ENCODE measurements around the gene FARS2. TPM values are rescaled to one million over a fixed set of nuclear protein-coding genes. Genes with fewer than 3 reads are reported as not detected.
A peak's percentile ranks its signal among the peaks of the same experiment; 100 is the strongest.

Gene FARS2
- total RNA-seq, 6 donors from 2014 or later = 16.4 to 34.6 (median 19.9) TPM

- DNase-seq (no peak), ATAC-seq (ENCODE audit: low FRiP score in 2 of 2) (no peak)
- H3K4me3 ChIP-seq = no peak overlapping the region
- peaks cover 0 to 4% (median 0%) of the 10 kb centered on the region in 4 donors for H3K36me3 ChIP-seq
- no peak overlapping the region for H3K27ac ChIP-seq
- H3K9me3 ChIP-seq = no peaks in the 10 kb centered on the region
- H3K27me3 ChIP-seq = no peaks in the 10 kb centered on the region
- 65 to 82% methylated on average over 1 of the region's 1 CpG for WGBS, 2 donors
- TF ChIP-seq, protein P1, sequence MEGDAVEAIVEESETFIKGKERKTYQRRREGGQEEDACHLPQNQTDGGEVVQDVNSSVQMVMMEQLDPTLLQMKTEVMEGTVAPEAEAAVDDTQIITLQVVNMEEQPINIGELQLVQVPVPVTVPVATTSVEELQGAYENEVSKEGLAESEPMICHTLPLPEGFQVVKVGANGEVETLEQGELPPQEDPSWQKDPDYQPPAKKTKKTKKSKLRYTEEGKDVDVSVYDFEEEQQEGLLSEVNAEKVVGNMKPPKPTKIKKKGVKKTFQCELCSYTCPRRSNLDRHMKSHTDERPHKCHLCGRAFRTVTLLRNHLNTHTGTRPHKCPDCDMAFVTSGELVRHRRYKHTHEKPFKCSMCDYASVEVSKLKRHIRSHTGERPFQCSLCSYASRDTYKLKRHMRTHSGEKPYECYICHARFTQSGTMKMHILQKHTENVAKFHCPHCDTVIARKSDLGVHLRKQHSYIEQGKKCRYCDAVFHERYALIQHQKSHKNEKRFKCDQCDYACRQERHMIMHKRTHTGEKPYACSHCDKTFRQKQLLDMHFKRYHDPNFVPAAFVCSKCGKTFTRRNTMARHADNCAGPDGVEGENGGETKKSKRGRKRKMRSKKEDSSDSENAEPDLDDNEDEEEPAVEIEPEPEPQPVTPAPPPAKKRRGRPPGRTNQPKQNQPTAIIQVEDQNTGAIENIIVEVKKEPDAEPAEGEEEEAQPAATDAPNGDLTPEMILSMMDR (IDR thresholded peaks at IDR 0.05) = no peak
- no peak for TF ChIP-seq POLR2A (IDR thresholded peaks at IDR 0.05)
- no peak for TF ChIP-seq POLR2AphosphoS5 (IDR thresholded peaks at IDR 0.05)
- TF ChIP-seq EP300 (IDR thresholded peaks at IDR 0.05) = no peak
- peaks cover 14 to 23% (median 17%) of the 10 kb centered on the region in 4 donors for H3K4me1 ChIP-seq
Measured at GRCh38 chr6:5292154-5292553, 30.8 kb downstream of the FARS2 start.

DNA sequence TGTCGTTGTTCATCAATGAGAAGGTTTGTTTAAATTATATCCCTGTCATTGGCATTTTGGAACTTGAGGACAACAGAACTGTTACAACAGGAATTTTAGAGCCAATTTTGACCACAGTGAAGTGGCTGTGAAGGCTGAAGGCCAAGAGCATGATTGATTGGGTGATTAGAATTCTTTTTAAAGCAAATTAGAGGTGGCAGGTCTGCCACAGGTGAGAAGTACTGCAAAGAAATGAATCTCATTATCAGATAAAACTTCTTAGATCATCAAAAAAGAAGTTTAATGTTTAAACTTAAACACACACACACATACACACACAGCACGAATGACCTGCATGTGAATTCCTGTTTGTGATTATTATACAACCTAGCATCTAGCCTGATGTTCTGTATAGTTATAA, 32.4 kb downstream of the FARS2 start:
- DNase-seq (no peak), ATAC-seq (ENCODE audit: low FRiP score in 2 of 2) (no peak)
- H3K4me1 ChIP-seq = peaks cover 5 to 13% (median 9%) of the 10 kb centered on the region in 4 donors
- no peak overlapping the region for H3K4me3 ChIP-seq
- 66 to 77% methylated on average over 2 of the region's 2 CpGs for WGBS, 2 donors
- H3K36me3 ChIP-seq = peaks cover 0 to 4% (median 0%) of the 10 kb centered on the region in 4 donors
- TF ChIP-seq, protein P1 (IDR thresholded peaks at IDR 0.05) = no peak
- no peak for TF ChIP-seq EP300 (IDR thresholded peaks at IDR 0.05)
- no peak for TF ChIP-seq POLR2A (IDR thresholded peaks at IDR 0.05)
- TF ChIP-seq POLR2AphosphoS5 (IDR thresholded peaks at IDR 0.05) = no peak
- H3K27me3 ChIP-seq = no peaks in the 10 kb centered on the region
- H3K27ac ChIP-seq = no peak overlapping the region
- no peaks in the 10 kb centered on the region for H3K9me3 ChIP-seq

DNA sequence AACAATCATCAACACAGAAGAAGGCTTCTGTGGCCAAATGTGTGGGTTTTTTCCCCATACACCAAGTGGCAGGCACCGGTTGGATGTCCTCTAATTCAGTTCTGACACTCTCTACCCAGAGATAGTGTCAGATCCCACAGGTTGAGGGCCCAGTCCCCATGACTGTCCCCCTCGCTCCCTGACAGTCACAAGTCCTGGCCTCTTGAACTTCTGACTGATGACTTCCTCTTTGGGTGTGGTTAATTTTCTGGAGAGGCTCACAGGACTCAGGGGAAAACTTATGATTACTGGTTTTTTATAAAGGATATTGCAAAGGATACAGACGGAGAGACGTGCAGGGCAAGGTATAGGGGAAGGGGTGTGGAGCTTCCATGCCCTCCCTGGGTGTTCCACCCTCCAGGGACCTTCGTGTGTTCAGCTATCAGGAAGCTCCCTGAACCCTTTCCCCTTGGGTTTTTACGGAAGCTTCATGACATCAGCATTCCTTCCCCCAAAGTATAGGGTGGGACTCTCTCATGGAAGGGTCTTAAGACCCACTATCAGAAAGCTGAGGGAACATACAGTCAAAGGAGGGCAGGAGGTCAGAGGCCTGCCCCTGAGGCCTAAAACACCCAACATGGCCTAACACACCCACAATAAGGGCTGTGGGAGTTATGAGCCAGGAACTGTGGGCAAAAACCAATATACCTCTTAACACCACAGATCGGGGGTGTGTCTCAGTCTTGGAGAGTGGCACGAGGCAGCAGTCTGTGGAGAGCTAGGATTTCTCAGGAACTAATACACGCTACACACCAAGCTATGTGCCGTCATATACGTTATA, 33.3 kb downstream of the FARS2 start:
- H3K27ac ChIP-seq = no peak overlapping the region
- no peak overlapping the region for H3K4me3 ChIP-seq
- DNase-seq (peak in 1 of 2 donors; percentile 24), ATAC-seq (ENCODE audit: low FRiP score in 2 of 2) (peak; percentile 46 to 64)
- 67 to 77% methylated on average over 11 of the region's 11 CpGs for WGBS, 2 donors
- no peaks in the 10 kb centered on the region for H3K27me3 ChIP-seq
- H3K36me3 ChIP-seq = peaks cover 0 to 4% (median 0%) of the 10 kb centered on the region in 4 donors
- no peak for TF ChIP-seq POLR2A (IDR thresholded peaks at IDR 0.05)
- no peak for TF ChIP-seq EP300 (IDR thresholded peaks at IDR 0.05)
- no peak for TF ChIP-seq POLR2AphosphoS5 (IDR thresholded peaks at IDR 0.05)
- TF ChIP-seq, protein P1 (IDR thresholded peaks at IDR 0.05) = no peak
- H3K9me3 ChIP-seq = no peaks in the 10 kb centered on the region
- H3K4me1 ChIP-seq = peaks cover 5 to 13% (median 9%) of the 10 kb centered on the region in 4 donors

DNA sequence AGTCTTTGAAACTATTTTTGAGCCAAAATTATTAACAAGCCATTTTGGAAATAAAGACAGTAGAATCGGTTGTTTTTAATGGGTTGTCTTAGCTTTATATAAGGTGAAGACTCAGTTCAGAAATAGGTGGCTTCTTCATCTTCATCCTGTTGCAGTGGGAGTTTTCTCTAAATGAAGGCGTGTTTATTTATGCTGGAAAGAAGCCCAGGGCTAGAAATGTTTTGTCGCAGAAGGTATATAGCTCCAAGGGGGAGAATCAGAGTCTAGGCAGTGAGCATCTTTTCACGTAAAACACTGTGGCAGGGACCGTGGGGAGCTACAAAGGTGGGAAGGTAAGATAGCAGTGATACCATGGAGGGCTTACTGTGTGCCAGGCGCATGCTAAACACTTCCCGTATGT, 34.3 kb downstream of the FARS2 start:
- H3K27ac ChIP-seq = no peak overlapping the region
- WGBS, 2 donors = 76 to 77% methylated on average over 7 of the region's 7 CpGs
- ATAC-seq (ENCODE audit: low FRiP score in 2 of 2) (no peak), DNase-seq (no peak)
- H3K4me1 ChIP-seq = peaks cover 5 to 13% (median 9%) of the 10 kb centered on the region in 4 donors
- no peaks in the 10 kb centered on the region for H3K9me3 ChIP-seq
- H3K36me3 ChIP-seq = peaks cover 0 to 4% (median 0%) of the 10 kb centered on the region in 4 donors
- no peaks in the 10 kb centered on the region for H3K27me3 ChIP-seq
- TF ChIP-seq POLR2AphosphoS5 (IDR thresholded peaks at IDR 0.05) (no peak), EP300 (IDR thresholded peaks at IDR 0.05) (no peak), POLR2A (IDR thresholded peaks at IDR 0.05) (no peak)
- TF ChIP-seq, protein P1 (IDR thresholded peaks at IDR 0.05) = no peak
- no peak overlapping the region for H3K4me3 ChIP-seq
